Femur (tissue), 1 donor: ENCODE data around the gene ABCC3.
"Not testable (repeated sequence)": the region's sequence is repeated elsewhere in the genome, so short reads cannot be mapped to it uniquely, and the experiment has no call there.

ENCODE experiments used
- DNase-seq: peaks from one replicate; pipeline ENCODE4 v3.0.0-alpha.2; 2017

ABCC3 gene

GRCh38 chr17:50712641-50713040 lies 78.0 kb downstream of the ABCC3 start:
- no peak for DNase-seq

GRCh38 chr17:50715471-50715870 lies 80.8 kb downstream of the ABCC3 start:
- no peak for DNase-seq

GRCh38 chr17:50719144-50719923 lies 84.7 kb downstream of the ABCC3 start, which contains the start of gene LUC7L3:
Gene LUC7L3 (plus strand): TSS chr17:50719603. CDS start chr17:50719733, 130 bp downstream.
- peak; percentile 96 for DNase-seq

GRCh38 chr17:50719924-50720794 lies 85.5 kb downstream of the ABCC3 start:
- DNase-seq: no peak

- DNase-seq: no peak
Observed at GRCh38 chr17:50721194-50722010, 86.7 kb downstream of the ABCC3 start.

GRCh38 chr17:50722746-50723145 lies 88.1 kb downstream of the ABCC3 start:
- DNase-seq: no peak

GRCh38 chr17:50724622-50725021 lies 89.9 kb downstream of the ABCC3 start:
- DNase-seq: not testable (repeated sequence)

GRCh38 chr17:50725769-50726655 lies 91.3 kb downstream of the ABCC3 start:
- DNase-seq: no peak

- no peak for DNase-seq
Observed at GRCh38 chr17:50728112-50728429, 93.4 kb downstream of the ABCC3 start.

GRCh38 chr17:50728881-50729765 lies 94.4 kb downstream of the ABCC3 start:
- DNase-seq: no peak

GRCh38 chr17:50731575-50732460 lies 97.1 kb downstream of the ABCC3 start:
- DNase-seq: no peak

- DNase-seq: no peak
Observed at GRCh38 chr17:50735287-50735686, 100.6 kb downstream of the ABCC3 start.

- no peak for DNase-seq
Observed at GRCh38 chr17:50737118-50737698, 102.5 kb downstream of the ABCC3 start.

- DNase-seq: no peak
Observed at GRCh38 chr17:50739098-50739497, 104.4 kb downstream of the ABCC3 start.
